GM23248 (cell line): ENCODE data around the gene DSG4.

Experiments
- EZH2 ChIP-seq: fragments of 200-600 bp; sonication (generic); IDR thresholded peaks from 2 replicates; pipeline ENCODE4 v1.6.1; 2018; ENCODE audit warnings: antibody characterized with exemption, mild to moderate bottlenecking; ENCODE audit not compliant: insufficient read depth, poor library complexity, severe bottlenecking
- EZH2phosphoT487 ChIP-seq: fragments of 200-600 bp; sonication (generic); IDR thresholded peaks from 2 replicates; pipeline ENCODE4 v1.6.1; 2018; ENCODE audit warnings: antibody characterized with exemption, moderate library complexity, mild to moderate bottlenecking, low read depth; ENCODE audit not compliant: insufficient read depth

DNA sequence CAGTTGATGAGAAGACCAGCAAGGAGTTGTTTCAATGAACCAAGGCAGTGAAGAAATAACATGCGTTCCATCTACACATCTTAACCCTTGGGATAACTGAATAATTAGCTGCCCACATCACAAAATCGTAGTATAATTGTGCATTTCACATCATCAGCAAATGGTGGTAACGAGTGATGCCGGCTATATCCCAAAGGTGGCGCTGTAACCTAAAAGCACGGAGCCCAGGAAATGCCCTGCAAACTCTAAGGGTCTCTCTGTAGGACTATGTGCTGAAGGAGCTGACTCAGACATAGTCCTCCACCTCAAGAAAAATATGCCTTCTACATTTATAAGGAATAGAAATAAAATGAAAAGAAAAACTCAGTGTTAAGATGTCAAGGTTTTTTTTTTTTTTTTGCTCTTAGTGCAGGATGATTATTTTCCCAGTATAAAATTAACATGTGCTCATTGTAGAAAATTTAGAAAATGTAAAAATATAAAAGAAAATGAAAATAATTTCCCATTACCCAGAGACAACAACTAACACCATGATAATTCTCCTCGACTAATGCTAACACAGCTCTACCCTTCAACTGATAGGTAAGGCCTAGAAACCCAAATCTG, 47.9 kb downstream of the DSG4 start:
- TF ChIP-seq EZH2 (no peak), EZH2phosphoT487 (no peak)
